ENCODE measurements around the gene MKNK2. TPM values are rescaled to one million over a fixed set of nuclear protein-coding genes. Genes with fewer than 3 reads are reported as not detected.

MKNK2 gene
- polyA plus RNA-seq, 1 experiment = 31.1 TPM

- Histone ChIP-seq H3K27ac (ENCODE audit: low read depth, low read length) (no peak overlapping the region), H3K4me3 (ENCODE audit: low read depth, low read length) (no peak overlapping the region), H3K9me3 (ENCODE audit: control insufficient read depth, insufficient read depth, low read length) (peaks cover 4% of the 10 kb centered on the region; the same call in 1 of the 2 replicates), H3K27me3 (ENCODE audit: control insufficient read depth, insufficient read depth, low read length) (no peaks in the 10 kb centered on the region)
- POLR2A ChIA-PET = no interaction called here
- no peak for DNase-seq (ENCODE audit: low read depth, low spot score)
- CTCF ChIA-PET = no interaction called here
- no peak for TF ChIP-seq CTCF (IDR thresholded peaks at IDR 0.05; ENCODE audit: low read depth, low read length)
These were observed 40.8 kb downstream of the MKNK2 start for GRCh38 chr19:2010135-2010668.

GRCh38 chr19:2003874-2004273 is 47.2 kb downstream of the MKNK2 start:
- Histone ChIP-seq H3K9me3 (ENCODE audit: control insufficient read depth, insufficient read depth, low read length) (peaks cover 7% of the 10 kb centered on the region; the same call in 1 of the 2 replicates), H3K27me3 (ENCODE audit: control insufficient read depth, insufficient read depth, low read length) (no peaks in the 10 kb centered on the region), H3K4me3 (ENCODE audit: low read depth, low read length) (no peak overlapping the region), H3K27ac (ENCODE audit: low read depth, low read length) (no peak overlapping the region)
- POLR2A ChIA-PET = interaction anchor here (0.6 to 0.7 kb wide), 2 partner anchors 60 to 98 kb away, joined by 4 to 8 read pairs; no protein-coding TSS in a partner anchor
- TF ChIP-seq CTCF (IDR thresholded peaks at IDR 0.05; ENCODE audit: low read depth, low read length) = no peak
- CTCF ChIA-PET = interaction anchor here (0.6 kb wide), 1 partner anchor 15 kb away, joined by 4 read pairs; no protein-coding TSS in a partner anchor
- DNase-seq (ENCODE audit: low read depth, low spot score) = no peak

- CTCF ChIA-PET = no interaction called here
- no peak for DNase-seq (ENCODE audit: low read depth, low spot score)
- Histone ChIP-seq H3K27ac (ENCODE audit: low read depth, low read length) (no peak overlapping the region), H3K9me3 (ENCODE audit: control insufficient read depth, insufficient read depth, low read length) (peaks cover 12% of the 10 kb centered on the region; the same call in 1 of the 2 replicates), H3K27me3 (ENCODE audit: control insufficient read depth, insufficient read depth, low read length) (no peaks in the 10 kb centered on the region), H3K4me3 (ENCODE audit: low read depth, low read length) (no peak overlapping the region)
- POLR2A ChIA-PET = no interaction called here
- TF ChIP-seq CTCF (IDR thresholded peaks at IDR 0.05; ENCODE audit: low read depth, low read length) = no peak
These were observed 51.1 kb downstream of the MKNK2 start for GRCh38 chr19:1999856-2000515.

DNA sequence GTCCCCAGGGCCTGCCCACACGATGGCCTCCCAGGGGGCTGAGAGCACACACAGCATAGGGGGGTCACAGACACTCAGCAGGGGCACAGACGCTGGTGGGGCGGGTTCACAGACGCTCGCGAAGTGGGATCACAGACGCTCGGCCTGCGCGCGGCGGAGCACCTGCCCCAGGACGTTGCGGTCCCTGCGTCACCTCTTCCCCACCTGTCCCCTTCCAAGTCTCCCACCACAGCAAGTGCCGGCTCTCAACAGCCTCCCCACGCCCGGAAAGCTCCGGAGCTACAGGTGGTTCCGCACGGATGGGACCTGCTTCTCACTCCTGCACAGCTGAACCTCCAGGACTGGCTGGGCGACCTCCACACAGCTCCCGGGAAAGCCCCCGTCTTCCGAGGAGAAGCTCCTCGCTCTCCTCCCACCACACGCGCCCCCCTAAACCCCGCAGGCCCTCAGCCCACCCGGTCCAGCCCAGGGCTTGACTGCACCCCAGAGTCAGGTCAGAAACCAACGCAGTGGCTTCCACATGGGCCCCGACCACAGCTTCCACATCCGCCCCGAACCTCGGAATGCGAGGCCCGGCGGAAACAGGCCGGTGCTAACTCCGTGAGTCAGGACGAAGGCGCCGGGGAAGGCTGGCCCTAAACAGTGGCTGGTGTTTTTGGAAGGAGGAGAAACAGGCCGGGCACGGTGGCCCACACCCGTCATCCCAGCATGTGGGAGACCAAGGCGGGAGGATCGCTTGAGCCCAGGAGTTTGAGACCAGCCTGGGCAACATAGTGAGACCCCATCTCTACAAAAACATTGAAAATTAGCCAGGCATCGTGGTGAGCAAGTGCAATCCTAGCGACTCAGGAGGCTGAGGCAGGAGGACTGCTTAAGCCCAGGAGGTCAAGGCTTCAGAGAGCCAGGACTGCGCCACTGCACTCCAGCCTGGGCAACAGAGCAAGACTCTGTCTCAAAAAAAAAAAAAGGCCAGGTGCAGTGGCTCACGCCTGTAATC is 52.0 kb downstream of the MKNK2 start:
- peaks cover 12% of the 10 kb centered on the region; the same call in 1 of the 2 replicates for H3K9me3 ChIP-seq (ENCODE audit: control insufficient read depth, insufficient read depth, low read length)
- POLR2A ChIA-PET = no interaction called here
- CTCF ChIA-PET = no interaction called here
- H3K27me3 ChIP-seq (ENCODE audit: control insufficient read depth, insufficient read depth, low read length) = no peaks in the 10 kb centered on the region
- no peak overlapping the region for H3K4me3 ChIP-seq (ENCODE audit: low read depth, low read length)
- no peak for DNase-seq (ENCODE audit: low read depth, low spot score)
- H3K27ac ChIP-seq (ENCODE audit: low read depth, low read length) = no peak overlapping the region
- no peak for TF ChIP-seq CTCF (IDR thresholded peaks at IDR 0.05; ENCODE audit: low read depth, low read length)
